HepG2 (cell line): ENCODE results near the gene NFKB1. TPM values are rescaled to one million over a fixed set of nuclear protein-coding genes. Genes with fewer than 3 reads are reported as not detected.

Experiments used
- BRD4 ChIP-seq: sonication (generic); formaldehyde crosslinking; IDR thresholded peaks from 2 replicates; pipeline ENCODE4 v1.4.0; 2020; ENCODE audit warnings: missing genetic modification reagents
- CEBPZ ChIP-seq: IDR thresholded peaks from 2 replicates; pipeline ENCODE4 v1.6.1; 2012; ENCODE audit warnings: low read length, improper control_type of control experiment
- POLR2A ChIP-seq, 2 experiments: IDR thresholded peaks; 2 replicates each; pipeline ENCODE4 v1.6.1; 2011; ENCODE audit warnings: low read depth in 2 of 2, low read length in 2 of 2, mild to moderate bottlenecking in 1 of 2, moderate library complexity in 1 of 2; ENCODE audit not compliant: insufficient read depth in 1 of 2
- POLR2AphosphoS5 ChIP-seq: IDR thresholded peaks from 2 replicates; pipeline ENCODE4 v1.6.1; 2012; ENCODE audit warnings: low read depth, low read length
- RARG ChIP-seq: sonication (generic); formaldehyde crosslinking; IDR thresholded peaks from 2 replicates; pipeline ENCODE4 v1.4.0; 2020; ENCODE audit warnings: low read depth, mild to moderate bottlenecking, missing genetic modification reagents
- SMYD3 ChIP-seq: sonication (generic); formaldehyde crosslinking; IDR thresholded peaks from 2 replicates; pipeline ENCODE4 v1.8.1; 2023; ENCODE audit warnings: mild to moderate bottlenecking, missing genetic modification reagents
- TBX2 ChIP-seq: sonication (generic); formaldehyde crosslinking; IDR thresholded peaks from 2 replicates; pipeline ENCODE4 v1.5.0; 2020; ENCODE audit warnings: missing genetic modification reagents, mild to moderate bottlenecking, borderline replicate concordance
- ZBTB7B ChIP-seq: sonication (generic); formaldehyde crosslinking; IDR thresholded peaks from 2 replicates; pipeline ENCODE4 v1.4.0; 2020; ENCODE audit warnings: missing genetic modification reagents
- ZNF326 ChIP-seq: sonication (generic); formaldehyde crosslinking; IDR thresholded peaks from 2 replicates; pipeline ENCODE4 v1.4.0; 2020; ENCODE audit warnings: missing genetic modification reagents, borderline replicate concordance
- ZNF615 ChIP-seq: sonication (generic); formaldehyde crosslinking; IDR thresholded peaks from 2 replicates; pipeline ENCODE4 v1.5.0; 2020; ENCODE audit warnings: mild to moderate bottlenecking, missing genetic modification reagents, borderline replicate concordance
- ZNF720 ChIP-seq: sonication (generic); formaldehyde crosslinking; IDR thresholded peaks from 2 replicates; pipeline ENCODE4 v1.4.0; 2020; ENCODE audit warnings: missing genetic modification reagents
- ZNF773 ChIP-seq: sonication (generic); formaldehyde crosslinking; IDR thresholded peaks from 2 replicates; pipeline ENCODE4 v1.4.0; 2020; ENCODE audit warnings: missing genetic modification reagents, borderline replicate concordance
- polyA plus RNA-seq, 8 experiments: library from polyadenylated mRNA; depleted of rRNA in 3 of 8; stranded (reverse) in 7 of 8; unstranded in 1 of 8; fragments of >200 nt; fragmentation: Illumina TruSeq in 4 of 8; extraction: Trizol in 4 of 8; gene quantifications; 2 replicates each; pipeline versions ENCODE4 v1.2.1 to v1.2.3, GENCODE V29; 2011 to 2016; ENCODE audit warnings: low read depth in 4 of 8, missing spikeins in 1 of 8, mixed read lengths in 1 of 8; ENCODE audit not compliant: insufficient read depth in 1 of 8
- total RNA-seq, 5 experiments: library from RNA; depleted of rRNA; stranded (reverse); fragments of >200 nt; fragmentation: Illumina TruSeq; extraction: Trizol; gene quantifications; 2 replicates each; pipeline ENCODE4 v1.2.3, GENCODE V29; 2016; ENCODE audit warnings: low read depth in 1 of 5
- TF ChIP-seq, protein P1 (sequence below): sonication (generic); formaldehyde crosslinking; IDR thresholded peaks from 2 replicates; pipeline ENCODE4 v1.5.0; 2020; ENCODE audit warnings: mild to moderate bottlenecking, missing genetic modification reagents, borderline replicate concordance
- TF ChIP-seq, protein P2 (sequence below): sonication (generic); formaldehyde crosslinking; IDR thresholded peaks from 2 replicates; pipeline ENCODE4 v1.8.1; 2023; ENCODE audit warnings: mild to moderate bottlenecking, missing genetic modification reagents, borderline replicate concordance
- TF ChIP-seq, protein P3 (sequence below): sonication (generic); formaldehyde crosslinking; conservative IDR thresholded peaks from 2 replicates; pipeline ENCODE4 v1.8.0; 2022; ENCODE audit warnings: mild to moderate bottlenecking, moderate library complexity, missing genetic modification reagents
- TF ChIP-seq, protein P4 (sequence below): sonication (generic); formaldehyde crosslinking; IDR thresholded peaks from 2 replicates; pipeline ENCODE4 v1.4.0; 2020; ENCODE audit warnings: missing genetic modification reagents

The NFKB1 gene
- total and polyA plus RNA-seq, 2 of the 13 experiments (the other 11 are each of a cell fraction or from before 2014, with no cell fraction given), result 15.4 to 31.6 TPM

DNA sequence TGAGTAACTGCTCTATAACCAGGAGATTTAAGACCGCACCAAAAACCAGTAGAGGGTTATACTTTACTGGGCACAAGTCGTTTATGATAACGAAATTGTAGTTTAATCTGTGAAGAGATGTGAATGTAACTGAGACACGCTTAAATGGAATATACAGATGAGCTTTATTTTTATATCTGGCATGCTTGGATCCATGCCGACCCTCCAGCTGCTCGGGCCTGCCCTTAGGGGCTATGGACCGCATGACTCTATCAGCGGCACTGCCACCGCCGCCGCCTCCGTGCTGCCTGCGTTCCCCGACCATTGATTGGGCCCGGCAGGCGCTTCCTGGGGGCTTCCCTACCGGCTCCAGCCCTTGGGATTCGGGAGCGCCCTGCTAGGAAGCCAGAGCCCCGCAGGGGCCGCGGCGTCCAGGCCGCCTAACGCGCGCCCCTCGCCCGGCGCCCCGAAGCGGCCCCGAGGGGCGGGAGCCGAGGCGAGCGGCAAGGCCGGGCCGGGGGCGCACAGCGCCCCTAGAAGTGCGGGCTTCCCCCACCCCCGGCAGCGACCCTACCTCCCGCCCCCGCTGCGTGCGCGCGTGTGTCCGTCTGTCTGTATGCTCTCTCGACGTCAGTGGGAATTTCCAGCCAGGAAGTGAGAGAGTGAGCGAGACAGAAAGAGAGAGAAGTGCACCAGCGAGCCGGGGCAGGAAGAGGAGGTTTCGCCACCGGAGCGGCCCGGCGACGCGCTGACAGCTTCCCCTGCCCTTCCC, at the start of gene NFKB1 (continued):
- TF ChIP-seq, protein P1, sequence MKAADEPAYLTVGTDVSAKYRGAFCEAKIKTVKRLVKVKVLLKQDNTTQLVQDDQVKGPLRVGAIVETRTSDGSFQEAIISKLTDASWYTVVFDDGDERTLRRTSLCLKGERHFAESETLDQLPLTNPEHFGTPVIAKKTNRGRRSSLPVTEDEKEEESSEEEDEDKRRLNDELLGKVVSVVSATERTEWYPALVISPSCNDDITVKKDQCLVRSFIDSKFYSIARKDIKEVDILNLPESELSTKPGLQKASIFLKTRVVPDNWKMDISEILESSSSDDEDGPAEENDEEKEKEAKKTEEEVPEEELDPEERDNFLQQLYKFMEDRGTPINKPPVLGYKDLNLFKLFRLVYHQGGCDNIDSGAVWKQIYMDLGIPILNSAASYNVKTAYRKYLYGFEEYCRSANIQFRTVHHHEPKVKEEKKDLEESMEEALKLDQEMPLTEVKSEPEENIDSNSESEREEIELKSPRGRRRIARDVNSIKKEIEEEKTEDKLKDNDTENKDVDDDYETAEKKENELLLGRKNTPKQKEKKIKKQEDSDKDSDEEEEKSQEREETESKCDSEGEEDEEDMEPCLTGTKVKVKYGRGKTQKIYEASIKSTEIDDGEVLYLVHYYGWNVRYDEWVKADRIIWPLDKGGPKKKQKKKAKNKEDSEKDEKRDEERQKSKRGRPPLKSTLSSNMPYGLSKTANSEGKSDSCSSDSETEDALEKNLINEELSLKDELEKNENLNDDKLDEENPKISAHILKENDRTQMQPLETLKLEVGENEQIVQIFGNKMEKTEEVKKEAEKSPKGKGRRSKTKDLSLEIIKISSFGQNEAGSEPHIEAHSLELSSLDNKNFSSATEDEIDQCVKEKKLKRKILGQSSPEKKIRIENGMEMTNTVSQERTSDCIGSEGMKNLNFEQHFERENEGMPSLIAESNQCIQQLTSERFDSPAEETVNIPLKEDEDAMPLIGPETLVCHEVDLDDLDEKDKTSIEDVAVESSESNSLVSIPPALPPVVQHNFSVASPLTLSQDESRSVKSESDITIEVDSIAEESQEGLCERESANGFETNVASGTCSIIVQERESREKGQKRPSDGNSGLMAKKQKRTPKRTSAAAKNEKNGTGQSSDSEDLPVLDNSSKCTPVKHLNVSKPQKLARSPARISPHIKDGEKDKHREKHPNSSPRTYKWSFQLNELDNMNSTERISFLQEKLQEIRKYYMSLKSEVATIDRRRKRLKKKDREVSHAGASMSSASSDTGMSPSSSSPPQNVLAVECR (CRISPR knock-in tag), result peak; percentile 30; the same call in 1 of the 2 replicates
- TF ChIP-seq POLR2A (IDR thresholded peaks at IDR 0.05; ENCODE audit: insufficient read depth in 1 of 2, low read depth in 2 of 2, low read length in 2 of 2), result peak in 1 of 2 experiments; percentile 11; a peak in 2 of 4 replicates
- TF ChIP-seq, protein P2, sequence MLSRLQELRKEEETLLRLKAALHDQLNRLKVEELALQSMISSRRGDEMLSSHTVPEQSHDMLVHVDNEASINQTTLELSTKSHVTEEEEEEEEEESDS (CRISPR knock-in tag), result no peak
- TF ChIP-seq SMYD3 (CRISPR knock-in tag), result no peak
- peak; percentile 35; the same call in 1 of the 2 replicates for TF ChIP-seq BRD4
- TF ChIP-seq, protein P3, sequence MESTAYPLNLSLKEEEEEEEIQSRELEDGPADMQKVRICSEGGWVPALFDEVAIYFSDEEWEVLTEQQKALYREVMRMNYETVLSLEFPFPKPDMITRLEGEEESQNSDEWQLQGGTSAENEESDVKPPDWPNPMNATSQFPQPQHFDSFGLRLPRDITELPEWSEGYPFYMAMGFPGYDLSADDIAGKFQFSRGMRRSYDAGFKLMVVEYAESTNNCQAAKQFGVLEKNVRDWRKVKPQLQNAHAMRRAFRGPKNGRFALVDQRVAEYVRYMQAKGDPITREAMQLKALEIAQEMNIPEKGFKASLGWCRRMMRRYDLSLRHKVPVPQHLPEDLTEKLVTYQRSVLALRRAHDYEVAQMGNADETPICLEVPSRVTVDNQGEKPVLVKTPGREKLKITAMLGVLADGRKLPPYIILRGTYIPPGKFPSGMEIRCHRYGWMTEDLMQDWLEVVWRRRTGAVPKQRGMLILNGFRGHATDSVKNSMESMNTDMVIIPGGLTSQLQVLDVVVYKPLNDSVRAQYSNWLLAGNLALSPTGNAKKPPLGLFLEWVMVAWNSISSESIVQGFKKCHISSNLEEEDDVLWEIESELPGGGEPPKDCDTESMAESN, result no peak
- TF ChIP-seq CEBPZ, result no peak
- TF ChIP-seq POLR2AphosphoS5, result no peak; the same call in 1 of the 2 replicates
- TF ChIP-seq ZNF720, result no peak
- TF ChIP-seq ZBTB7B, result 0 out of 2 replicates have a peak, but pooled peaks have one; percentile 32
- TF ChIP-seq ZNF615, result no peak
- TF ChIP-seq, protein P4, sequence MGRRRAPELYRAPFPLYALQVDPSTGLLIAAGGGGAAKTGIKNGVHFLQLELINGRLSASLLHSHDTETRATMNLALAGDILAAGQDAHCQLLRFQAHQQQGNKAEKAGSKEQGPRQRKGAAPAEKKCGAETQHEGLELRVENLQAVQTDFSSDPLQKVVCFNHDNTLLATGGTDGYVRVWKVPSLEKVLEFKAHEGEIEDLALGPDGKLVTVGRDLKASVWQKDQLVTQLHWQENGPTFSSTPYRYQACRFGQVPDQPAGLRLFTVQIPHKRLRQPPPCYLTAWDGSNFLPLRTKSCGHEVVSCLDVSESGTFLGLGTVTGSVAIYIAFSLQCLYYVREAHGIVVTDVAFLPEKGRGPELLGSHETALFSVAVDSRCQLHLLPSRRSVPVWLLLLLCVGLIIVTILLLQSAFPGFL (CRISPR knock-in tag), result no peak
- no peak for TF ChIP-seq ZNF773 (CRISPR knock-in tag)
- TF ChIP-seq TBX2 (CRISPR knock-in tag), result peak; percentile 38
- TF ChIP-seq ZNF326 (CRISPR knock-in tag), result no peak
- no peak for TF ChIP-seq RARG (CRISPR knock-in tag)
